SKM-1 (cell line): ENCODE data around the gene MED1.

Experiments
- DNase-seq: peaks from one replicate; lab custom pipeline; 2025; ENCODE audit not compliant: unreplicated experiment; lab: John Stamatoyannopoulos, UW

Gene MED1

DNA sequence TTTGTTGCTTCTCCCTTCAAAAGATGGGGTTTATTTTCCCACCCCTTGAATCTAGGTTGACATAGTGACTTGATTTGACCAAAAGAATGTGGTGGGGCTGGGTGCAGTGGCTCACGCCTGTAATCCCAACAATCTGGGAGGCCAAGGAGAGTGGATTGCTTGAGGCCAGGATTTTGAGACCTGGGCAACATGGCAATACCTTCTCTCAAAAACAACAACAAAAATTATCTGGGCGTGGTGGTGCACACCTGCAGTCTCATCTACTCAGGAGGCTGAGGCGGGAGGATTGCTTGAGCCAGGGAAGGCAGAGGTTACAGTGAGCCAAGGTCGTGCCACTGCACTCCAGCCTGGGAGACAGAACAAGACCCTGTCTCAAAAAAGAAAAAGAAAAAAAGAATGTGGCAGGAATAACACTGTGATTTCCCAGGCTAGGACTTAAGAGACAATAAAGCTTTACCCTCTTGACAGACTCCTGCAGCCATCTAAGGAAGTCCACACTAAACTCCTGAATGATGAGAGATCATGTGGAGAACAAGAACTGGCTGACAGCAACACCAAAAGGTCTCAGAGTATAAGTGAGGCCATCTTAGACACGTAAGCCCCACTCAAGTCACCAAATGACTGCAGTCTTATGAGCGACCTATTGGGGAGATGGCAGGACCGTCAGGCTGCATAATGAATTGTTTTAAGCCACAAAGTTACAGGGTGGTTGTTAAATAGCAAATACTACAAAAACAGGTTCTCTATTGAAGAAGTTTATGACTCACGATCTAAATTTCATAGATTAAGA, 86.6 kb downstream of the MED1 start:
- no peak for DNase-seq

DNA sequence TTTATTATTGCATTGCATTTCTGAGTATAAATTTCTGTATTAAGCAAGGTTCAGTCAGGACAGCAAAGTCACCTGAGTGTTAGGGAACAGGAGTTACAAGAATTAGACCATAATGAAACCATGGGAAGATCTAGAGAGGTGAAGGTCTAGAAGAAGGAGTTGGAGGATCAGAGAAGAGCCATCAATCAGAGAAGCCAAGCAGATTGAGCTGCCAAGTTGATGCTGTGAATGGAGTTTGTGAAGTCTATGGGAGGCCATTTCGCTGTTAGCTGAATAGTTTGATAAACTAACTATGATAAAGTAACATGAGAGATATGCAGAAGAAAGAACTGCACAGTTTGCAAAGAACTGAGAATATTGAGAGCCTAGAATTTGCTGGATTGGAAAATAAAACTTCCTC, 90.0 kb downstream of the MED1 start:
- DNase-seq, result no peak

GRCh38 chr17:39360537-39360936, 90.5 kb downstream of the MED1 start:
- no peak for DNase-seq

DNA sequence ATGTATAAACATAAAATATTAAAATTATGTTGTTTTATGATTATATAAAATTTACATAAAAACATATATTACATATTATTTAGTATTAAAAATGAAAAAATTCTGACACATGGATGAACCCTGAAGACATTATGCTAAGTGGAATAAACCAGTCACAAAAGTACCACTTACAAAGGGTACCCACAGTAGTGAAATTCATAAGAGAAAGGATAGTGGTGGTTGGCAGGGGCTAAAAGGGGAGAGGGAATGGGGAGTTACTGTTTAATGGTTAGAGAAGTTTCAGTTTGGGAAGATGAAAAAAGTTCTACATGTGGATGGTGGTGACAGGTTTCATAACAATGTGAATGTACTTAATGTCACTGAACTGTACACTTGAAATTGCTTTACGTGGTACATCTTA, 91.1 kb downstream of the MED1 start:
- DNase-seq, result no peak

DNA sequence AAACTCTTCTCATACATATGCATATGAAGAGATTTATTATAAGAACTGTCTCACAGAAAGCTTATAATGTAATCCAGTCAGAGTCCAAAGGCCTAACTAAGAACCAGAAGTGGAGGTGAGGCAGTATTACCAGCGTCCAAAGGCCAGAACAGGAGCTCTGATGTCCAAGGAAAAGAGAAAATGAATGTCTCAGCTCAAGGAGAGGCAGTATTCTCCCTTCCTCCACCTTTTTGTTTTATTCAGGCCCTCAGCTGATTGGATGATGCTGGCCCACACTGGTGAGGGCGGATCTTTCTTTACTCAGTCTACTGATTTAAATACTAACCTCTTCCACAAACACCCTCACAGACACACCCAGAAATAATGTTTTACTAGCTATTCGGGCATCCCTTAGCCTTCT, 93.1 kb downstream of the MED1 start:
- DNase-seq, result no peak

GRCh38 chr17:39357488-39357887, 93.6 kb downstream of the MED1 start:
- no peak for DNase-seq
